Measurements from ENCODE around the gene CT47B1.

Gene CT47B1

DNA sequence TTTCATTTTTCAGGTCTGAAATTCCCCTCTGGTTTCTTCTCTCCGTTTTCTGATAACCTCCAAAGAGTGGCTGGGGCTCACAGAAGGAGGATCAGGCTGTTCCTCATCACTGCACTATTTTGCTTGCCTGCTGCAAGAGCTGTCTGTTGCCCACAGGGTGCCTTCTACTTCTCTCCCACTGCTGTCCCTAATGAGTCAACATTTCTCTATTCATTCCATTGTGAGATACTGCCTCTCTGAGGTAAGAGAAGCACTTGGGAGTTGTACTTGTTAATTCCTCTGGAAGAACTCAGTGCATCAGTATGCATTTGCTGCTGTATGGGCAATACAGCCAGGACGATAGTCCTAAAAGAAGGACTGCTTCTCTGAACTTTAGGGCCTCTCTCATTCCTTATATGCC, 34.8 kb downstream of the CT47B1 start (continued):
- TF ChIP-seq ZNF549 (tag by site-specific recombination; IDR thresholded peaks at IDR 0.05): no peak
- no peak for TF ChIP-seq SCRT1 (tag by site-specific recombination; IDR thresholded peaks at IDR 0.05; ENCODE audit: borderline replicate concordance)
- no peak for TF ChIP-seq ZNF473 (tag by site-specific recombination; IDR thresholded peaks at IDR 0.05)
- no peak for TF ChIP-seq SALL2 (tag by site-specific recombination; IDR thresholded peaks at IDR 0.05; ENCODE audit: borderline replicate concordance)
- no peak for TF ChIP-seq ZFP69B (tag by site-specific recombination; IDR thresholded peaks at IDR 0.05)
- no peak for TF ChIP-seq ZNF433 (tag by site-specific recombination; IDR thresholded peaks at IDR 0.05; ENCODE audit: low read depth)

DNA sequence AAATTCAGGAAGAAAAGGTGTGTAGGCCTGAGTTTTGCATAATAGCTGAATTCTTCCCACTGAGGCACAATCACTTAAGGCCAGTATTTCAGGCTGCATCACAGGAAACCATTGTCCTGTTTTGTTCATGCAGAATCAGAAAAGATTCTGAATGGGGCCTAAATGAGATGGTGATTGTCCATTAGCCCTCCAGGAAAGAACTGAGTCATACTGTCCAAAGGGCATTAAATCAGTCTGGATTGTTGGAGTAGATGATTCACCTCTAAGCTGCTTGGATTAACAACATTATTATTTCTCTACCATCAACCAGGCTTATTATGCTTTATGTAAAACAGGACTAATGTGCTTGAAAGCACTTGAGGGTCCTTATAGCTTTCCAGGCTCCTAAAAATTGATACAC, 36.2 kb downstream of the CT47B1 start:
- POLR2A ChIA-PET: no interaction called here
- Histone ChIP-seq H3K36me3 (ENCODE audit: control insufficient read depth in 2 of 2, insufficient read depth in 1 of 2, low read length in 2 of 2) (no peaks in the 10 kb centered on the region), H3K27ac (ENCODE audit: extremely low read depth, low read depth, low read length) (no peak overlapping the region), H3K4me1 (ENCODE audit: control insufficient read depth, insufficient read depth, low read length) (no peaks in the 10 kb centered on the region), H3K9me3 (ENCODE audit: control insufficient read depth, insufficient read depth, low read depth, low read length) (no peaks in the 10 kb centered on the region), H3K4me3 (ENCODE audit: low read depth, low read length) (no peak overlapping the region)
- TF ChIP-seq ZNF433 (tag by site-specific recombination; IDR thresholded peaks at IDR 0.05; ENCODE audit: low read depth): no peak
- no peak for TF ChIP-seq ZFP69B (tag by site-specific recombination; IDR thresholded peaks at IDR 0.05)
- no peak for TF ChIP-seq ZNF133 (tag by site-specific recombination; IDR thresholded peaks at IDR 0.05)
- no peak for TF ChIP-seq ZIC2 (tag by site-specific recombination; IDR thresholded peaks at IDR 0.05)
- TF ChIP-seq ZNF341 (tag by site-specific recombination; IDR thresholded peaks at IDR 0.05; ENCODE audit: low read depth): no peak
- TF ChIP-seq MYNN (tag by site-specific recombination; IDR thresholded peaks at IDR 0.05; ENCODE audit: borderline replicate concordance): no peak
- TF ChIP-seq ZBTB17 (tag by site-specific recombination; IDR thresholded peaks at IDR 0.05): no peak
- TF ChIP-seq ZBTB1 (tag by site-specific recombination; IDR thresholded peaks at IDR 0.05): no peak
- TF ChIP-seq, protein P1, sequence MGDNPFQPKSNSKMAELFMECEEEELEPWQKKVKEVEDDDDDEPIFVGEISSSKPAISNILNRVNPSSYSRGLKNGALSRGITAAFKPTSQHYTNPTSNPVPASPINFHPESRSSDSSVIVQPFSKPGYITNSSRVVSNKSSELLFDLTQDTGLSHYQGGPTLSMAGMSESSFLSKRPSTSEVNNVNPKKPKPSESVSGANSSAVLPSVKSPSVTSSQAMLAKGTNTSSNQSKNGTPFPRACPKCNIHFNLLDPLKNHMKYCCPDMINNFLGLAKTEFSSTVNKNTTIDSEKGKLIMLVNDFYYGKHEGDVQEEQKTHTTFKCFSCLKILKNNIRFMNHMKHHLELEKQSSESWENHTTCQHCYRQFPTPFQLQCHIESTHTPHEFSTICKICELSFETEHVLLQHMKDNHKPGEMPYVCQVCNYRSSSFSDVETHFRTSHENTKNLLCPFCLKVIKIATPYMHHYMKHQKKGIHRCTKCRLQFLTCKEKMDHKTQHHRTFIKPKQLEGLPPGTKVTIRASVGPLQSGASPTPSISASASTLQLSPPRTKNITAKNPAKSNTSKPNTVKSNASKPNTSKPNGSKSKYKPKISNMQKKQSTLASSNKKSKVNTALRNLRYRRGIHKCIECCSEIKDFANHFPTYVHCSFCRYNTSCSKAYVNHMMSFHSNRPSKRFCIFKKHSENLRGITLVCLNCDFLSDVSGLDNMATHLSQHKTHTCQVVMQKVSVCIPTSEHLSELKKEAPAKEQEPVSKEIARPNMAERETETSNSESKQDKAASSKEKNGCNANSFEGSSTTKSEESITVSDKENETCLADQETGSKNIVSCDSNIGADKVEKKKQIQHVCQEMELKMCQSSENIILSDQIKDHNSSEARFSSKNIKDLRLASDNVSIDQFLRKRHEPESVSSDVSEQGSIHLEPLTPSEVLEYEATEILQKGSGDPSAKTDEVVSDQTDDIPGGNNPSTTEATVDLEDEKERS (tag by site-specific recombination; IDR thresholded peaks at IDR 0.05): no peak
- TF ChIP-seq, protein P2, sequence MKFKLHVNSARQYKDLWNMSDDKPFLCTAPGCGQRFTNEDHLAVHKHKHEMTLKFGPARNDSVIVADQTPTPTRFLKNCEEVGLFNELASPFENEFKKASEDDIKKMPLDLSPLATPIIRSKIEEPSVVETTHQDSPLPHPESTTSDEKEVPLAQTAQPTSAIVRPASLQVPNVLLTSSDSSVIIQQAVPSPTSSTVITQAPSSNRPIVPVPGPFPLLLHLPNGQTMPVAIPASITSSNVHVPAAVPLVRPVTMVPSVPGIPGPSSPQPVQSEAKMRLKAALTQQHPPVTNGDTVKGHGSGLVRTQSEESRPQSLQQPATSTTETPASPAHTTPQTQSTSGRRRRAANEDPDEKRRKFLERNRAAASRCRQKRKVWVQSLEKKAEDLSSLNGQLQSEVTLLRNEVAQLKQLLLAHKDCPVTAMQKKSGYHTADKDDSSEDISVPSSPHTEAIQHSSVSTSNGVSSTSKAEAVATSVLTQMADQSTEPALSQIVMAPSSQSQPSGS (tag by site-specific recombination; IDR thresholded peaks at IDR 0.05; ENCODE audit: low read depth): no peak
- TF ChIP-seq, protein P3, sequence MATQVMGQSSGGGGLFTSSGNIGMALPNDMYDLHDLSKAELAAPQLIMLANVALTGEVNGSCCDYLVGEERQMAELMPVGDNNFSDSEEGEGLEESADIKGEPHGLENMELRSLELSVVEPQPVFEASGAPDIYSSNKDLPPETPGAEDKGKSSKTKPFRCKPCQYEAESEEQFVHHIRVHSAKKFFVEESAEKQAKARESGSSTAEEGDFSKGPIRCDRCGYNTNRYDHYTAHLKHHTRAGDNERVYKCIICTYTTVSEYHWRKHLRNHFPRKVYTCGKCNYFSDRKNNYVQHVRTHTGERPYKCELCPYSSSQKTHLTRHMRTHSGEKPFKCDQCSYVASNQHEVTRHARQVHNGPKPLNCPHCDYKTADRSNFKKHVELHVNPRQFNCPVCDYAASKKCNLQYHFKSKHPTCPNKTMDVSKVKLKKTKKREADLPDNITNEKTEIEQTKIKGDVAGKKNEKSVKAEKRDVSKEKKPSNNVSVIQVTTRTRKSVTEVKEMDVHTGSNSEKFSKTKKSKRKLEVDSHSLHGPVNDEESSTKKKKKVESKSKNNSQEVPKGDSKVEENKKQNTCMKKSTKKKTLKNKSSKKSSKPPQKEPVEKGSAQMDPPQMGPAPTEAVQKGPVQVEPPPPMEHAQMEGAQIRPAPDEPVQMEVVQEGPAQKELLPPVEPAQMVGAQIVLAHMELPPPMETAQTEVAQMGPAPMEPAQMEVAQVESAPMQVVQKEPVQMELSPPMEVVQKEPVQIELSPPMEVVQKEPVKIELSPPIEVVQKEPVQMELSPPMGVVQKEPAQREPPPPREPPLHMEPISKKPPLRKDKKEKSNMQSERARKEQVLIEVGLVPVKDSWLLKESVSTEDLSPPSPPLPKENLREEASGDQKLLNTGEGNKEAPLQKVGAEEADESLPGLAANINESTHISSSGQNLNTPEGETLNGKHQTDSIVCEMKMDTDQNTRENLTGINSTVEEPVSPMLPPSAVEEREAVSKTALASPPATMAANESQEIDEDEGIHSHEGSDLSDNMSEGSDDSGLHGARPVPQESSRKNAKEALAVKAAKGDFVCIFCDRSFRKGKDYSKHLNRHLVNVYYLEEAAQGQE (tag by site-specific recombination; IDR thresholded peaks at IDR 0.05): no peak
- TF ChIP-seq SCRT2 (tag by site-specific recombination; IDR thresholded peaks at IDR 0.05): no peak
- TF ChIP-seq SETDB1 (IDR thresholded peaks at IDR 0.05; ENCODE audit: insufficient read length, low read length): no peak
- no peak for TF ChIP-seq ZFP3 (tag by site-specific recombination; IDR thresholded peaks at IDR 0.05; ENCODE audit: low read depth)
- no peak for TF ChIP-seq ZBTB48 (tag by site-specific recombination; IDR thresholded peaks at IDR 0.05)
- no peak for TF ChIP-seq ZNF19 (tag by site-specific recombination; IDR thresholded peaks at IDR 0.05; ENCODE audit: low read depth)
- TF ChIP-seq KLF9 (tag by site-specific recombination; IDR thresholded peaks at IDR 0.05; ENCODE audit: low read depth): no peak
- CTCF ChIA-PET: interaction anchor here (2.4 kb wide), 1 partner anchor 49 kb away, joined by 8 read pairs; no protein-coding TSS in a partner anchor

Data from HEK293 (cell line).